Activated B cell treated with CpG ODN at 0.5 μM for 24 hours (primary cell): Measurements from ENCODE around the gene LBHD1. TPM values are rescaled to one million over a fixed set of nuclear protein-coding genes. Genes with fewer than 3 reads are reported as not detected.
A peak's percentile ranks its signal among the peaks of the same experiment; 100 is the strongest.

ENCODE experiments used
- ATAC-seq: fragments of 200-7000 bp; cut with Tn5 transposase; one replicate; pipeline ENCODE4 v1.10.0; 2021; ENCODE audit warnings: low read depth, mild to moderate bottlenecking, moderate library complexity
- CTCF ChIA-PET: fragments of 350-600 bp; sonication (Branson Sonifier 250); formaldehyde crosslinking; loops from one replicate; lab custom pipeline; 2021; ENCODE audit warnings: antibody characterized with exemption; lab: Charles Lee
- POLR2A ChIA-PET: fragments of 350-600 bp; sonication (Branson Sonifier 250); formaldehyde crosslinking; loops from one replicate; lab custom pipeline; 2021; ENCODE audit warnings: antibody characterized with exemption; lab: Charles Lee
- DNase-seq: peaks from one replicate; pipeline ENCODE4 v3.0.0; 2022
- H3K27ac Mint-ChIP-seq: one replicate; pipeline ENCODE4 v1.8.0; 2020; ENCODE audit warnings: mixed read lengths
- H3K27me3 Mint-ChIP-seq: one replicate; pipeline ENCODE4 v1.8.0; 2021; ENCODE audit warnings: mixed read lengths
- H3K36me3 Mint-ChIP-seq: one replicate; pipeline ENCODE4 v1.8.0; 2021; ENCODE audit warnings: low read depth, mixed read lengths
- H3K4me1 Mint-ChIP-seq: one replicate; pipeline ENCODE4 v1.8.0; 2021; ENCODE audit warnings: mixed read lengths
- H3K4me3 Mint-ChIP-seq: one replicate; pipeline ENCODE4 v1.8.0; 2020; ENCODE audit warnings: mild to moderate bottlenecking, mixed read lengths
- H3K9me3 Mint-ChIP-seq: one replicate; pipeline ENCODE4 v1.8.0; 2020; ENCODE audit warnings: mixed read lengths
- intact Hi-C: fragments of 100-400 bp; cut with micrococcal nuclease; formaldehyde crosslinking; loops from one replicate; pipeline ENCODE4 v1.15.1; 2024
- total RNA-seq: library from RNA; stranded (reverse); gene quantifications from 2 replicates; pipeline ENCODE4 v1.2.3, GENCODE V29; 2022
- TF ChIP-seq, protein P1 (sequence below): fragments of 200-600 bp; IDR thresholded peaks from one replicate; pipeline ENCODE4 v1.8.0; 2022; ENCODE audit warnings: antibody characterized with exemption, mild to moderate bottlenecking

LBHD1 gene
- total RNA-seq, 1 donor from 2014 or later, result 24.9 TPM

- Mint-ChIP-seq H3K9me3 (no peaks in the 10 kb centered on the region), H3K36me3 (peaks cover 34% of the 10 kb centered on the region), H3K27ac (no peak overlapping the region), H3K4me1 (peaks cover 46% of the 10 kb centered on the region), H3K27me3 (no peaks in the 10 kb centered on the region), H3K4me3 (no peak overlapping the region)
- POLR2A ChIA-PET, result interaction anchor here (0.5 to 5.8 kb wide), 6 partner anchors 16 to 183 kb away, joined by 3 to 130 read pairs (median 10); partner anchors contain the start of genes C11orf98, CSKMT, LBHD1 and STX5
- ATAC-seq (no peak), DNase-seq (no peak)
- intact Hi-C loops, result no loop called here
- TF ChIP-seq, protein P1, sequence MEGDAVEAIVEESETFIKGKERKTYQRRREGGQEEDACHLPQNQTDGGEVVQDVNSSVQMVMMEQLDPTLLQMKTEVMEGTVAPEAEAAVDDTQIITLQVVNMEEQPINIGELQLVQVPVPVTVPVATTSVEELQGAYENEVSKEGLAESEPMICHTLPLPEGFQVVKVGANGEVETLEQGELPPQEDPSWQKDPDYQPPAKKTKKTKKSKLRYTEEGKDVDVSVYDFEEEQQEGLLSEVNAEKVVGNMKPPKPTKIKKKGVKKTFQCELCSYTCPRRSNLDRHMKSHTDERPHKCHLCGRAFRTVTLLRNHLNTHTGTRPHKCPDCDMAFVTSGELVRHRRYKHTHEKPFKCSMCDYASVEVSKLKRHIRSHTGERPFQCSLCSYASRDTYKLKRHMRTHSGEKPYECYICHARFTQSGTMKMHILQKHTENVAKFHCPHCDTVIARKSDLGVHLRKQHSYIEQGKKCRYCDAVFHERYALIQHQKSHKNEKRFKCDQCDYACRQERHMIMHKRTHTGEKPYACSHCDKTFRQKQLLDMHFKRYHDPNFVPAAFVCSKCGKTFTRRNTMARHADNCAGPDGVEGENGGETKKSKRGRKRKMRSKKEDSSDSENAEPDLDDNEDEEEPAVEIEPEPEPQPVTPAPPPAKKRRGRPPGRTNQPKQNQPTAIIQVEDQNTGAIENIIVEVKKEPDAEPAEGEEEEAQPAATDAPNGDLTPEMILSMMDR, result no peak
- CTCF ChIA-PET, result interaction anchor here (1.2 kb wide), 1 partner anchor 26 kb away, joined by 3 read pairs; no protein-coding TSS in a partner anchor
Observed at GRCh38 chr11:62648967-62649364, 23.1 kb downstream of the LBHD1 start.

- peaks cover 43% of the 10 kb centered on the region for H3K4me1 Mint-ChIP-seq
- ChIA-PET POLR2A (interaction anchor here (0.6 to 5.8 kb wide), 8 partner anchors 10 to 203 kb away, joined by 3 to 130 read pairs (median 9); partner anchors contain the start of genes C11orf98, CSKMT, LBHD1 and STX5), CTCF (interaction anchor here (1.2 kb wide), 1 partner anchor 27 kb away, joined by 3 read pairs; no protein-coding TSS in a partner anchor)
- DNase-seq (no peak), ATAC-seq (no peak)
- no peaks in the 10 kb centered on the region for H3K27me3 Mint-ChIP-seq
- peaks cover 34% of the 10 kb centered on the region for H3K36me3 Mint-ChIP-seq
- no peak overlapping the region for H3K4me3 Mint-ChIP-seq
- H3K27ac Mint-ChIP-seq, result no peak overlapping the region
- intact Hi-C loops, result no loop called here
- TF ChIP-seq, protein P1, result no peak
- H3K9me3 Mint-ChIP-seq, result no peaks in the 10 kb centered on the region
Observed at GRCh38 chr11:62648185-62648966, 23.7 kb downstream of the LBHD1 start.

DNA sequence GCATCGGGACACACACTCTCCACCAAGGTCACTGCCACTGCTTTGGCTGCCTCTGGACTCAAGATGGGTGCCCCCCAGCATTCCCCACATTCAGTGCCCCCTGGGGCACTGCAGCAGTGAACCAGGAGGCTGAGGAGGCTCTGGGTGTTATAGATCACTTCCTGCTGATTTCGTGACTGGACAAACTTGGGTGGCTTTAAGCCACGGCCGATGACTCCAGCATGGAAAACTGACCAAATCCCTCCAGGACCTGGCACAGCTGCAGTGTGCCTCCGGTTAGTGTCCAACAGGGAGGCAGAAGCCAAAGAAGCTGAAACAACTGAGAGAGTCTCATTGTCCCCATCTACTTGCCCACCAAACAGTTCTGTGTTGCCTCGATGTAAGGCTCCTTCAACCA is 24.5 kb downstream of the LBHD1 start:
- intact Hi-C loops, result loop anchor here (2.0 kb wide), 2 partner anchors 17 to 35 kb away; partner anchors contain the start of genes C11orf98, CSKMT, EML3 and ROM1
- Mint-ChIP-seq H3K36me3 (peaks cover 38% of the 10 kb centered on the region), H3K9me3 (no peaks in the 10 kb centered on the region), H3K27ac (no peak overlapping the region), H3K4me1 (peaks cover 39% of the 10 kb centered on the region), H3K27me3 (no peaks in the 10 kb centered on the region), H3K4me3 (no peak overlapping the region)
- POLR2A ChIA-PET, result interaction anchor here (0.6 to 5.8 kb wide), 7 partner anchors 10 to 203 kb away, joined by 3 to 130 read pairs (median 9); partner anchors contain the start of genes C11orf98, CSKMT, LBHD1 and TUT1
- ATAC-seq (no peak), DNase-seq (no peak)
- CTCF ChIA-PET, result no interaction called here
- TF ChIP-seq, protein P1, result no peak

- Mint-ChIP-seq H3K9me3 (no peaks in the 10 kb centered on the region), H3K4me1 (peaks cover 34% of the 10 kb centered on the region), H3K36me3 (peaks cover 36% of the 10 kb centered on the region), H3K4me3 (peak overlapping the region; percentile 93), H3K27ac (peak overlapping the region; percentile 86), H3K27me3 (no peaks in the 10 kb centered on the region)
- ChIA-PET CTCF (interaction anchor here (0.9 to 1.4 kb wide), 3 partner anchors 9 to 222 kb away, joined by 3 read pairs; no protein-coding TSS in a partner anchor), POLR2A (interaction anchor here (0.5 to 5.8 kb wide), 32 partner anchors 10 to 1242 kb away, joined by 3 to 130 read pairs (median 6); partner anchors contain the start of genes AHNAK, B3GAT3, C11orf98 and CSKMT)
- intact Hi-C loops, result loop anchor here (1.0 to 2.0 kb wide), 8 partner anchors 18 to 209 kb away; partner anchors contain the start of genes C11orf98, CSKMT, EML3 and HNRNPUL2
- TF ChIP-seq, protein P1, result no peak
- ATAC-seq (no peak), DNase-seq (no peak)
Observed at GRCh38 chr11:62646825-62647608, 25.1 kb downstream of the LBHD1 start.
